Neuronal stem cell (in vitro differentiated cells): ENCODE measurements around the gene VPS13D.

ENCODE experiments used
- DNase-seq: peaks from one replicate; pipeline ENCODE4 v3.0.0-alpha.2; 2013; ENCODE audit warnings: low spot score
- H2AFZ ChIP-seq: one replicate; pipeline ENCODE4 v1.6.1; 2013; ENCODE audit warnings: mild to moderate bottlenecking, low read length, inconsistent platforms
- H2AK5ac ChIP-seq: 2 replicates; pipeline ENCODE4 v1.6.1; 2013; ENCODE audit warnings: low read depth, mild to moderate bottlenecking, inconsistent platforms, low read length, moderate library complexity, mixed read lengths
- H2BK120ac ChIP-seq: 2 replicates; pipeline ENCODE4 v1.6.1; 2013; ENCODE audit warnings: low read depth, mild to moderate bottlenecking, inconsistent platforms, low read length, moderate library complexity, mixed read lengths
- H2BK12ac ChIP-seq: one replicate; pipeline ENCODE4 v1.6.1; 2013; ENCODE audit warnings: low read length, inconsistent platforms
- H2BK15ac ChIP-seq: 2 replicates; pipeline ENCODE4 v1.6.1; 2013; ENCODE audit warnings: mild to moderate bottlenecking, low read length, inconsistent platforms, mixed read lengths
- H2BK5ac ChIP-seq: one replicate; pipeline ENCODE4 v1.6.1; 2013; ENCODE audit warnings: inconsistent platforms, mild to moderate bottlenecking, low read length, moderate library complexity
- H3K14ac ChIP-seq: one replicate; pipeline ENCODE4 v1.6.1; 2013; ENCODE audit warnings: low read length, inconsistent platforms
- H3K18ac ChIP-seq: 2 replicates; pipeline ENCODE4 v1.6.1; 2013; ENCODE audit warnings: low read length, inconsistent platforms
- H3K23ac ChIP-seq: 2 replicates; pipeline ENCODE4 v1.6.1; 2013; ENCODE audit warnings: low read depth, mild to moderate bottlenecking, mixed read lengths, low read length, inconsistent platforms; ENCODE audit not compliant: poor library complexity
- H3K27ac ChIP-seq: replicated peaks from 3 replicates; pipeline ENCODE4 v1.5.1; 2013; ENCODE audit warnings: low read length, inconsistent platforms
- H3K27me3 ChIP-seq, 3 experiments: 2 replicates each; pipeline ENCODE4 v1.6.1; 2013; ENCODE audit warnings: low read length in 3 of 3, mild to moderate bottlenecking in 2 of 3, inconsistent platforms in 1 of 3, low read depth in 1 of 3, mixed read lengths in 1 of 3, moderate library complexity in 1 of 3; ENCODE audit not compliant: control insufficient read depth in 3 of 3, insufficient read depth in 3 of 3
- H3K36me3 ChIP-seq, 2 donors: replicated peaks in 1 of 2; 2 replicates each; pipeline ENCODE4 v1.6.1; 2013; ENCODE audit warnings: low read length in 2 of 2; ENCODE audit not compliant: control insufficient read depth in 2 of 2, insufficient read depth in 2 of 2
- H3K4ac ChIP-seq: 2 replicates; pipeline ENCODE4 v1.6.1; 2013; ENCODE audit warnings: inconsistent platforms, mild to moderate bottlenecking, low read length, moderate library complexity
- H3K4me1 ChIP-seq, 2 donors: 1 replicate in 1 of 2; 2 replicates in 1 of 2; pipeline ENCODE4 v1.6.1; 2013; ENCODE audit warnings: low read length in 2 of 2, low read depth in 1 of 2; ENCODE audit not compliant: control insufficient read depth in 2 of 2, insufficient read depth in 1 of 2
- H3K4me2 ChIP-seq: one replicate; pipeline ENCODE4 v1.6.1; 2013; ENCODE audit warnings: mild to moderate bottlenecking, low read length, inconsistent platforms; ENCODE audit not compliant: insufficient read depth, poor library complexity, severe bottlenecking
- H3K4me3 ChIP-seq, 2 donors: 2 replicates each; pipeline ENCODE4 v1.5.1; 2013; ENCODE audit warnings: low read length in 2 of 2, mild to moderate bottlenecking in 2 of 2, inconsistent platforms in 1 of 2, moderate library complexity in 1 of 2
- H3K79me1 ChIP-seq: one replicate; pipeline ENCODE4 v1.6.1; 2013; ENCODE audit warnings: low read depth, mild to moderate bottlenecking, inconsistent platforms, low read length, moderate library complexity
- H3K9ac ChIP-seq: one replicate; pipeline ENCODE4 v1.6.1; 2013; ENCODE audit warnings: mild to moderate bottlenecking, low read depth, low read length, inconsistent platforms; ENCODE audit not compliant: poor library complexity
- H3K9me3 ChIP-seq, 2 donors: replicated peaks in 1 of 2; 2 replicates each; pipeline versions ENCODE3 to v1.6.1; 2013; ENCODE audit warnings: low read length in 2 of 2, mild to moderate bottlenecking in 2 of 2, inconsistent platforms in 1 of 2, low read depth in 1 of 2, mixed read lengths in 1 of 2, moderate library complexity in 1 of 2; ENCODE audit not compliant: control insufficient read depth in 2 of 2, insufficient read depth in 1 of 2
- H4K8ac ChIP-seq: one replicate; pipeline ENCODE4 v1.6.1; 2013; ENCODE audit warnings: low read depth, mild to moderate bottlenecking, inconsistent platforms, low read length, moderate library complexity
- H4K91ac ChIP-seq: one replicate; pipeline ENCODE4 v1.6.1; 2013; ENCODE audit warnings: low read length, low read depth, mild to moderate bottlenecking, inconsistent platforms; ENCODE audit not compliant: poor library complexity
- WGBS, 2 donors: extraction: QIAGEN DNeasy Blood & Tissue Kit; methylation state at CpG; one replicate each; pipeline ENCODE4 v1.1.7; 2013; ENCODE audit warnings: missing lambda C conversion rate in 2 of 2, mixed read lengths in 1 of 2; ENCODE audit not compliant: insufficient read length in 2 of 2, insufficient replicate concordance in 1 of 2; ENCODE audit errors: extremely low coverage in 2 of 2; 5-methylcytosine and 5-hydroxymethylcytosine counted together

Gene VPS13D

DNA sequence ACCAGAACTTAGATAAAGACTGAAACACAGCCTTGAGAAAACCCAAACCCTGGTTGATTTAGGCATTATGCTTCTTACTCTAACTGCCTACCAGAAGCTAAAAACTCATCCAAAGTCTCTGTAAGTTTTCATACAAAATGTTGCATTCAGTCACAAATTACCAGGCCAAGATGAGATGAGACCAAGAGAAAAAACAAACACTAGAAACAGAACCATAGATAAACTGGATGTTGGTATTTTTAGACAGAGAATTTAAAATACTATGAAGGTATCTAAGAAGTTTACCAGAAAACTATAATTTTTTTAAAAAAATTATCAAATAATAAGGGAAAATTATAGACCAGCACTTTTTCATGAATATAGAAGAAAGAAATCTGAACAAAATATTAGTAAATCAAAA is 180.5 kb downstream of the VPS13D start:
- no peak overlapping the region for H3K14ac ChIP-seq

DNA sequence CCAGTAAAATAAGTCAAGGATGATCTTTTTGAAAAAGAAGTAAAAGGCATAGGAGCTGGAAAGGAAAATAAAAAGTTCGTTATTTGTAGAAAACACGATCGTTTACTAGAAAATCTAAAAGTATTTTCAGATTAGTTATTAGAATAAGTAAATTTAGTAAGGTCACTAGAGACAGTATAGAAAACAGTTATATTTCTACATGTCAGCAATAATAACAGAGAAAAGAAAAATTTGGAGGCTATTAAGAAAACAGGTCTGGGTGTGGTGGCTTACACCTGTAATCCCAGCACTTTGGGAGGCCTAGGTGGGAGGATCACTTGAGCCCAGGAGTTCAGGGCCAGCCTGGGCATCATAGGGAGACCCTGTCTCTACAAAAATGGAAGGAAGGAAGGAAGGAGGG is 181.3 kb downstream of the VPS13D start:
- no peak for DNase-seq
- peaks cover 4 to 16% of the 10 kb centered on the region in 2 donors for H3K9me3 ChIP-seq
- H3K4me3 ChIP-seq, result no peak overlapping the region
- no peak overlapping the region for H4K8ac ChIP-seq
- H3K18ac ChIP-seq, result no peak overlapping the region
- peaks cover 4 to 6% of the 10 kb centered on the region in 2 donors for H3K4me1 ChIP-seq
- no peak overlapping the region for H4K91ac ChIP-seq
- H2AK5ac ChIP-seq, result no peak overlapping the region
- H2BK15ac ChIP-seq, result no peak overlapping the region
- H2BK5ac ChIP-seq, result no peak overlapping the region
- H2AFZ ChIP-seq, result no peak overlapping the region
- no peak overlapping the region for H3K14ac ChIP-seq
- no peak overlapping the region for H2BK120ac ChIP-seq
- H3K9ac ChIP-seq, result no peak overlapping the region
- peaks cover 1 to 28% of the 10 kb centered on the region in 2 donors for H3K36me3 ChIP-seq
- WGBS, 2 donors, result no CpG with 5 or more reads among the region's 3 CpGs
- H3K27ac ChIP-seq, result no peak overlapping the region
- no peaks in the 10 kb centered on the region for H3K27me3 ChIP-seq
- no peaks in the 10 kb centered on the region for H3K79me1 ChIP-seq
- H3K4me2 ChIP-seq, result no peak overlapping the region
- no peak overlapping the region for H3K23ac ChIP-seq
- no peak overlapping the region for H2BK12ac ChIP-seq
- H3K4ac ChIP-seq, result no peak overlapping the region

More for the DNA sequence above, 180.5 kb downstream of the VPS13D start:
- no peak overlapping the region for H3K4me2 ChIP-seq
- no peak overlapping the region for H2BK12ac ChIP-seq
- H3K4me3 ChIP-seq, result no peak overlapping the region
- H3K4ac ChIP-seq, result no peak overlapping the region
- H2AFZ ChIP-seq, result no peak overlapping the region
- DNase-seq, result no peak
- H3K27ac ChIP-seq, result no peak overlapping the region
- H3K18ac ChIP-seq, result no peak overlapping the region
- H4K91ac ChIP-seq, result no peak overlapping the region
- H2AK5ac ChIP-seq, result no peak overlapping the region
- H3K36me3 ChIP-seq, result peaks cover 1 to 23% of the 10 kb centered on the region in 2 donors
- H3K27me3 ChIP-seq, result no peaks in the 10 kb centered on the region
- H2BK5ac ChIP-seq, result no peak overlapping the region
- H3K23ac ChIP-seq, result no peak overlapping the region
- peaks cover 9 to 10% of the 10 kb centered on the region in 2 donors for H3K4me1 ChIP-seq
- no peaks in the 10 kb centered on the region for H3K79me1 ChIP-seq
- peaks cover 4 to 16% of the 10 kb centered on the region in 2 donors for H3K9me3 ChIP-seq
- no peak overlapping the region for H2BK120ac ChIP-seq
- no peak overlapping the region for H4K8ac ChIP-seq
- H3K9ac ChIP-seq, result no peak overlapping the region
- H2BK15ac ChIP-seq, result no peak overlapping the region

DNA sequence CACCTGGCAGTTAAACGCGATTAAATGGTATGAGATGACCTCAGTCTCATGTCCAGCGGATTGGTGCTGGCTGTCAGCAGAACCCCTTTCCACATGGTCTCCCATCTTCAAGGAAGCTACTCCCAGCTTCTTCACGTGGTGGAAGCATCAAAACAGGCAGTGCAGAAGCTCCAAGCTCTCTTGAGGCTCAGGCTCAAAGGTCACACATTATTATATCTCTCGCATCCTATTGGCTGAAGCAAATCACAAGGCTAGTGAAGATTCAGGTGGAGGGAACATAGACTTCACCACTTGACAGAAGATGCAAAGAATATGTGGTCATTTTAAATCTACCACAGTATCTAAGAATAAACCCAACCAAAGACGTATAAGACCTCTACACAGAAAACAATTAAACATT is 181.9 kb downstream of the VPS13D start:
- DNase-seq, result no peak
- no peak overlapping the region for H2AFZ ChIP-seq
- H3K27ac ChIP-seq, result no peak overlapping the region
- no peak overlapping the region for H2BK12ac ChIP-seq
- no peak overlapping the region for H3K4me2 ChIP-seq
- no peak overlapping the region for H3K23ac ChIP-seq
- H3K36me3 ChIP-seq, result peaks cover 2 to 33% of the 10 kb centered on the region in 2 donors
- H4K91ac ChIP-seq, result no peak overlapping the region
- H4K8ac ChIP-seq, result no peak overlapping the region
- no peaks in the 10 kb centered on the region for H3K27me3 ChIP-seq
- H3K4me1 ChIP-seq, result peaks cover 0 to under 1% of the 10 kb centered on the region in 2 donors
- WGBS, 2 donors, result no CpG with 5 or more reads among the region's 6 CpGs
- H3K4ac ChIP-seq, result no peak overlapping the region
- no peak overlapping the region for H2BK5ac ChIP-seq
- no peaks in the 10 kb centered on the region for H3K79me1 ChIP-seq
- H3K4me3 ChIP-seq, result no peak overlapping the region
- H3K9me3 ChIP-seq, result peaks cover 4 to 16% of the 10 kb centered on the region in 2 donors
- no peak overlapping the region for H3K18ac ChIP-seq
- no peak overlapping the region for H3K14ac ChIP-seq
- H3K9ac ChIP-seq, result no peak overlapping the region
- H2BK15ac ChIP-seq, result no peak overlapping the region
- no peak overlapping the region for H2AK5ac ChIP-seq
- no peak overlapping the region for H2BK120ac ChIP-seq

DNA sequence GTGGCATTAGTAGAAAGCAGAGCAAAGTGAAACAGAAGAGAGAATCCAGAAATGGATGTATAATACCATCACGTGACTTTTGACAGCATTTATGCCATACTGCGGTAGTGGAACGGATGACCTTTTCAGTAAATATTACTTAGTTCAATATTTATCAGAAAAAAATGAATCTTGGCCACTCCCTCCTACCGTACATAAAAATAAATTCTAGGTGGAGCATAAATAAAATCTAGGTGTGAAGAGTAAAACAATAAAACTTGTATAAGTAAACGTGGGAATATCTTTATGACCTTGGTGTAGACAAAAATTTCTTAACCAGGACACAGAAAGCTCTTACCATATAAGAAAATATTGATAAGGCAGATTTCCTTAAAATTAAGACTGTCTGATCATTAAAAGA is 182.6 kb downstream of the VPS13D start:
- peaks cover 6 to 16% of the 10 kb centered on the region in 2 donors for H3K9me3 ChIP-seq
- no CpG with 5 or more reads among the region's 5 CpGs for WGBS, 2 donors
- no peak overlapping the region for H3K23ac ChIP-seq
- no peak overlapping the region for H2BK120ac ChIP-seq
- H4K91ac ChIP-seq, result no peak overlapping the region
- no peak overlapping the region for H2AFZ ChIP-seq
- DNase-seq, result no peak
- H3K4me1 ChIP-seq, result no peaks in the 10 kb centered on the region
- no peak overlapping the region for H3K4ac ChIP-seq
- H2BK12ac ChIP-seq, result no peak overlapping the region
- peaks cover 5 to 40% of the 10 kb centered on the region in 2 donors for H3K36me3 ChIP-seq
- no peak overlapping the region for H3K4me2 ChIP-seq
- no peak overlapping the region for H2BK15ac ChIP-seq
- H3K9ac ChIP-seq, result no peak overlapping the region
- no peak overlapping the region for H3K4me3 ChIP-seq
- no peak overlapping the region for H3K18ac ChIP-seq
- no peak overlapping the region for H2BK5ac ChIP-seq
- no peak overlapping the region for H3K27ac ChIP-seq
- H3K27me3 ChIP-seq, result peaks cover 0 to 2% (median 0%) of the 10 kb centered on the region in 3 experiments
- no peak overlapping the region for H3K14ac ChIP-seq
- H2AK5ac ChIP-seq, result no peak overlapping the region
- no peaks in the 10 kb centered on the region for H3K79me1 ChIP-seq
- H4K8ac ChIP-seq, result no peak overlapping the region
